ENCODE results near the gene MCM5. TPM values are rescaled to one million over a fixed set of nuclear protein-coding genes. Genes with fewer than 3 reads are reported as not detected.

Gene MCM5
- total RNA-seq, 6 experiments from 2014 or later = 6.7 to 35.9 (median 13.4) TPM

- DNase-seq = no peak
- TF ChIP-seq POLR2A (IDR thresholded peaks at IDR 0.05) (no peak), CTCF (IDR thresholded peaks at IDR 0.05) (no peak)
- ATAC-seq = no peak
- Histone ChIP-seq H3K27me3 (no peaks in the 10 kb centered on the region), H3K9me3 (no peaks in the 10 kb centered on the region), H3K4me3 (no peak overlapping the region), H3K36me3 (no peaks in the 10 kb centered on the region), H3K27ac (no peak overlapping the region), H3K4me1 (peaks cover 0 to 10% (median 2%) of the 10 kb centered on the region in 4 donors)
- intact Hi-C loops (cut with DNase I) = no loop called here
- 80% methylated on average over 1 of the region's 2 CpGs for WGBS (ENCODE audit: insufficient coverage, low coverage, low lambda C conversion rate, missing lambda C conversion rate)
Measured at GRCh38 chr22:35369996-35370395, 29.9 kb upstream of the MCM5 start.

GRCh38 chr22:35373781-35374180 lies 26.2 kb upstream of the MCM5 start:
- Histone ChIP-seq H3K4me3 (no peak overlapping the region), H3K27me3 (no peaks in the 10 kb centered on the region), H3K9me3 (no peaks in the 10 kb centered on the region), H3K36me3 (no peaks in the 10 kb centered on the region), H3K27ac (no peak overlapping the region), H3K4me1 (peaks cover 0 to 32% (median 6%) of the 10 kb centered on the region in 4 donors)
- intact Hi-C loops (cut with DNase I) = no loop called here
- TF ChIP-seq CTCF (IDR thresholded peaks at IDR 0.05) = no peak
- TF ChIP-seq POLR2A (IDR thresholded peaks at IDR 0.05) = no peak
- 63% methylated on average over 6 of the region's 6 CpGs for WGBS (ENCODE audit: insufficient coverage, low coverage, low lambda C conversion rate, missing lambda C conversion rate)
- no peak for ATAC-seq
- DNase-seq = no peak

DNA sequence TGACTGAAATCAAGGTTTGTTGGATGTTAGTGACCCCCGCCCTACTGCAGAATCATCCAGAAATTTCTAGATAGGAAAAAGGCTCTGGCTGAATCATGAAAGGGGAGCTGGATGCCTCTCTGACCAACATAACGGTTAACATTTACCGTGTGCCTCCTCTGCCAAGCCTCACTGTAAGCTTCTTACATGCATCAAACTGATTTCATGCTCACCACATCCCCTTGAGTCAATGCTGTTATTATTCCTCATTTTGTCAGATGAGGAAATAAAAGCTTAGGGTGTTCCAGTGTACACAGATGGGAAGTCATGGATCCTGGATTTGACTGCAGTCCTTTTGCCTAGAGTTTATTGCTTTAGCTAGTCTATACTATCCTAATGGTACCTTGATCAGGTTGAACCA lies 24.9 kb upstream of the MCM5 start:
- no peak for ATAC-seq
- Histone ChIP-seq H3K27me3 (no peaks in the 10 kb centered on the region), H3K9me3 (no peaks in the 10 kb centered on the region), H3K36me3 (no peaks in the 10 kb centered on the region), H3K4me3 (no peak overlapping the region), H3K4me1 (peaks cover 0 to 44% (median 12%) of the 10 kb centered on the region in 4 donors), H3K27ac (no peak overlapping the region)
- TF ChIP-seq CTCF (IDR thresholded peaks at IDR 0.05) (no peak), POLR2A (IDR thresholded peaks at IDR 0.05) (no peak)
- intact Hi-C loops (cut with DNase I) = no loop called here
- 89% methylated on average over 3 of the region's 3 CpGs for WGBS (ENCODE audit: insufficient coverage, low coverage, low lambda C conversion rate, missing lambda C conversion rate)
- no peak for DNase-seq

DNA sequence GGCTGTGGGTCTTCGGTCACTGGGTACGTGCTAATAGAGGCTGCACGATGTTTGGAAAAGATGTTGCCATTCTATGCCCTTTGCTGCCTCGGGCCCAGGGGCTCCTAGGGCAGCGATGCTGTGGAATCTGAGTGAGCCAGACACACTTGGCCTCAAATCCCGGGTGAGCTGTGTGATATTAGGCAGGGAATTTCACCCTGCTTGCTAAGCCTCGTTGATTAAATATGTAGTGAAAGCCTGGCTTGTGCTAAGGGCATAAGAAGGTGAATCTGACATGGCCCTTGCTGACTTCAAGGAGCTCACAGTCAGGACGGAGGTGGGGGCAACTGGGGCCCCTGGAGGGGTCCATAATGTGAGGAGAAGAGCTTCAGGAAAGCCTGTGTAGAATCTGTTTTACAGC lies 24.4 kb upstream of the MCM5 start:
- H3K27me3 ChIP-seq = no peaks in the 10 kb centered on the region
- DNase-seq (no peak), ATAC-seq (no peak)
- intact Hi-C loops (cut with DNase I) = no loop called here
- no peak overlapping the region for H3K27ac ChIP-seq
- no peaks in the 10 kb centered on the region for H3K9me3 ChIP-seq
- no peaks in the 10 kb centered on the region for H3K36me3 ChIP-seq
- TF ChIP-seq POLR2A (IDR thresholded peaks at IDR 0.05) (no peak), CTCF (IDR thresholded peaks at IDR 0.05) (no peak)
- peaks cover 0 to 49% (median 14%) of the 10 kb centered on the region in 4 donors for H3K4me1 ChIP-seq
- WGBS (ENCODE audit: insufficient coverage, low coverage, low lambda C conversion rate, missing lambda C conversion rate) = 62% methylated on average over 2 of the region's 8 CpGs
- H3K4me3 ChIP-seq = no peak overlapping the region
